ENCODE measurements around the gene RAB2B. TPM values are rescaled to one million over a fixed set of nuclear protein-coding genes. Genes with fewer than 3 reads are reported as not detected.
"Not testable (repeated sequence)": the region's sequence is repeated elsewhere in the genome, so short reads cannot be mapped to it uniquely, and the experiment has no call there.

The RAB2B gene
- total RNA-seq, 3 donors from 2014 or later (not counting 1 experiment from before 2014, with no cell fraction given): 43.3 to 64.7 (median 50.9) TPM

GRCh38 chr14:21454843-21455544, 21.8 kb downstream of the RAB2B start:
- Mint-ChIP-seq H3K9me3 (no peaks in the 10 kb centered on the region), H3K4me3 (peak overlapping the region; percentile 97), H3K36me3 (no peaks in the 10 kb centered on the region), H3K27me3 (ENCODE audit: low read depth in 2 of 2) (no peaks in the 10 kb centered on the region), H3K4me1 (peaks cover 43 to 50% of the 10 kb centered on the region in 2 donors), H3K27ac (peak overlapping the region; percentile 98)
- Histone ChIP-seq H3K4me1 (ENCODE audit: control insufficient read depth, insufficient read depth, low read length) (peaks cover 18% of the 10 kb centered on the region), H3K27ac (ENCODE audit: low read length) (peak overlapping the region; percentile 96), H3K36me3 (ENCODE audit: control insufficient read depth, insufficient read depth, low read length) (peaks cover 4% of the 10 kb centered on the region), H3K4me3 (ENCODE audit: low read length) (peak overlapping the region; percentile 86), H3K9me3 (ENCODE audit: control insufficient read depth, insufficient read depth, low read length) (no peaks in the 10 kb centered on the region), H3K27me3 (ENCODE audit: control insufficient read depth, insufficient read depth, low read length) (no peaks in the 10 kb centered on the region)
- ATAC-seq (no peak), DNase-seq (peak in 1 of 2 donors; percentile 65)
- TF ChIP-seq CTCF (IDR thresholded peaks at IDR 0.05): no peak
- intact Hi-C loops (cut with micrococcal nuclease): no loop called here
- whole genome bisulfite sequencing (ENCODE audit: insufficient coverage): 42% methylated on average over 15 of the region's 15 CpGs

- ATAC-seq (no peak), DNase-seq (no peak)
- no peak for TF ChIP-seq CTCF (IDR thresholded peaks at IDR 0.05)
- Histone ChIP-seq H3K4me3 (ENCODE audit: low read length) (no peak overlapping the region), H3K36me3 (ENCODE audit: control insufficient read depth, insufficient read depth, low read length) (peaks cover 3% of the 10 kb centered on the region), H3K4me1 (ENCODE audit: control insufficient read depth, insufficient read depth, low read length) (peaks cover 10% of the 10 kb centered on the region), H3K27ac (ENCODE audit: low read length) (no peak overlapping the region), H3K9me3 (ENCODE audit: control insufficient read depth, insufficient read depth, low read length) (no peaks in the 10 kb centered on the region), H3K27me3 (ENCODE audit: control insufficient read depth, insufficient read depth, low read length) (no peaks in the 10 kb centered on the region)
- Mint-ChIP-seq H3K4me3 (no peak overlapping the region), H3K36me3 (no peaks in the 10 kb centered on the region), H3K4me1 (peaks cover 51 to 55% of the 10 kb centered on the region in 2 donors), H3K9me3 (no peaks in the 10 kb centered on the region), H3K27me3 (ENCODE audit: low read depth in 2 of 2) (no peaks in the 10 kb centered on the region), H3K27ac (peak overlapping the region; percentile 63 to 75)
- intact Hi-C loops (cut with micrococcal nuclease): no loop called here
- 83% methylated on average over 1 of the region's 1 CpG for WGBS (ENCODE audit: insufficient coverage)
Measured at GRCh38 chr14:21449899-21450216, 26.9 kb downstream of the RAB2B start.

GRCh38 chr14:21442657-21443056, 34.1 kb downstream of the RAB2B start:
- H3K27ac ChIP-seq (ENCODE audit: low read length); DNase-seq; intact Hi-C loops (cut with micrococcal nuclease); H3K36me3 Mint-ChIP-seq; H3K27ac Mint-ChIP-seq; H3K4me3 Mint-ChIP-seq; ATAC-seq; H3K27me3 ChIP-seq (ENCODE audit: control insufficient read depth, insufficient read depth, low read length); H3K4me3 ChIP-seq (ENCODE audit: low read length); H3K36me3 ChIP-seq (ENCODE audit: control insufficient read depth, insufficient read depth, low read length); H3K9me3 Mint-ChIP-seq; H3K27me3 Mint-ChIP-seq (ENCODE audit: low read depth in 2 of 2); H3K9me3 ChIP-seq (ENCODE audit: control insufficient read depth, insufficient read depth, low read length); H3K4me1 ChIP-seq (ENCODE audit: control insufficient read depth, insufficient read depth, low read length): not testable (repeated sequence)
- H3K4me1 Mint-ChIP-seq: peaks cover 33 to 39% of the 10 kb centered on the region in 2 donors
- 100% methylated on average over 1 of the region's 1 CpG for WGBS (ENCODE audit: insufficient coverage)

GRCh38 chr14:21440859-21441258, 35.9 kb downstream of the RAB2B start:
- Mint-ChIP-seq H3K9me3 (no peaks in the 10 kb centered on the region), H3K27me3 (ENCODE audit: low read depth in 2 of 2) (no peaks in the 10 kb centered on the region), H3K4me1 (peaks cover 36 to 45% of the 10 kb centered on the region in 2 donors), H3K36me3 (no peaks in the 10 kb centered on the region), H3K27ac (peak overlapping the region in 1 of 2 donors; percentile 3), H3K4me3 (no peak overlapping the region)
- ATAC-seq (no peak), DNase-seq (no peak)
- H3K27ac ChIP-seq (ENCODE audit: low read length): no peak overlapping the region
- peaks cover 9% of the 10 kb centered on the region for H3K4me1 ChIP-seq (ENCODE audit: control insufficient read depth, insufficient read depth, low read length)
- intact Hi-C loops (cut with micrococcal nuclease): no loop called here
- H3K9me3 ChIP-seq (ENCODE audit: control insufficient read depth, insufficient read depth, low read length): no peaks in the 10 kb centered on the region
- H3K4me3 ChIP-seq (ENCODE audit: low read length): no peak overlapping the region
- no peaks in the 10 kb centered on the region for H3K27me3 ChIP-seq (ENCODE audit: control insufficient read depth, insufficient read depth, low read length)
- no peaks in the 10 kb centered on the region for H3K36me3 ChIP-seq (ENCODE audit: control insufficient read depth, insufficient read depth, low read length)
- TF ChIP-seq CTCF (IDR thresholded peaks at IDR 0.05): no peak
